Pulmonary artery endothelial cell (primary cell): Measurements from ENCODE around the gene TMEM250. TPM values are rescaled to one million over a fixed set of nuclear protein-coding genes. Genes with fewer than 3 reads are reported as not detected.

ENCODE experiments used
- DNase-seq: peaks from one replicate; pipeline ENCODE4 v3.0.0-alpha.2; 2011; ENCODE audit warnings: low read depth, low spot score
- total RNA-seq: library from RNA; depleted of rRNA; stranded (reverse); fragments of >200 nt; gene quantifications from 2 replicates; pipeline ENCODE4 v1.2.3, GENCODE V29; 2014

TMEM250 gene
- total RNA-seq, 1 donor from 2014 or later = 72.3 TPM

DNA sequence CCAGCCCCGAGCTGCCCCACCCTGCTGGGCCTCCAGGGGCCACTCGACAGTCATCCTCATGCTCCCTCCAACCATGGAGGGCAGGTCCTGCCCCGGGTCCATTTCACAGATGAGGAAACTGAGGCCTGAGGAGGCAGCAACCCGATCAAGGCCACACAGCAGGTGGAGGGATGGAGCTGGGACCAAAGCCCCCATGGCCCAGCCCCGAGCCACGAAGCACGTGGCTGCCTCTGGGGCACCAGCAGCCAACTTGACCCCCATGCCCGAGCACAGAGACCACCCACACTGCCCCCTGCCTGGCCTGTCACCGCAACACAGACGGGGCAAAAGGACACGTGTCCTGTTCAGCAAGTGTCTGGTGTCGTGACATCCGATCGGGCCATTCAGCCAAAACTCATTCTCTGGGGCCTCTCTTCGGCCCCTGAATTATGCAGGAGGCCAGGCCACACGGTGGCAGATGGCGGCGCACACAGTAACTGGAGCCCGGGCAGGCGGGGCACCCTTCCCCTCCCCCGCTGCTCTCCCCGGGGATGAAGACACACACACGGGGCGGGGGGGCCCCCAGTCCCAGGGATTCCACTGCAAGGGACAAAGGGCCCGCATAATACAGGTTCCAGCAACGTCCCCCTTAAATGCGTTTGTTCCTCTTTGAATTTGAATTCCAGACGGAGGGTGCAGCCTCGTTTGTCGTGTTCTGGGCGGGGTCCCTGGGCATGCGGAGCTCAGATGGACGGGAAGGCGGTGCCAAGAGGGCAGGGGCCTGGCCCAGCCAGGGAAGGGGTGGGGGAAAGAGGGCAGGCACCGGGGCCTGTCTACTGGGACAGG lies 29.4 kb upstream of the TMEM250 start:
- no peak for DNase-seq

DNA sequence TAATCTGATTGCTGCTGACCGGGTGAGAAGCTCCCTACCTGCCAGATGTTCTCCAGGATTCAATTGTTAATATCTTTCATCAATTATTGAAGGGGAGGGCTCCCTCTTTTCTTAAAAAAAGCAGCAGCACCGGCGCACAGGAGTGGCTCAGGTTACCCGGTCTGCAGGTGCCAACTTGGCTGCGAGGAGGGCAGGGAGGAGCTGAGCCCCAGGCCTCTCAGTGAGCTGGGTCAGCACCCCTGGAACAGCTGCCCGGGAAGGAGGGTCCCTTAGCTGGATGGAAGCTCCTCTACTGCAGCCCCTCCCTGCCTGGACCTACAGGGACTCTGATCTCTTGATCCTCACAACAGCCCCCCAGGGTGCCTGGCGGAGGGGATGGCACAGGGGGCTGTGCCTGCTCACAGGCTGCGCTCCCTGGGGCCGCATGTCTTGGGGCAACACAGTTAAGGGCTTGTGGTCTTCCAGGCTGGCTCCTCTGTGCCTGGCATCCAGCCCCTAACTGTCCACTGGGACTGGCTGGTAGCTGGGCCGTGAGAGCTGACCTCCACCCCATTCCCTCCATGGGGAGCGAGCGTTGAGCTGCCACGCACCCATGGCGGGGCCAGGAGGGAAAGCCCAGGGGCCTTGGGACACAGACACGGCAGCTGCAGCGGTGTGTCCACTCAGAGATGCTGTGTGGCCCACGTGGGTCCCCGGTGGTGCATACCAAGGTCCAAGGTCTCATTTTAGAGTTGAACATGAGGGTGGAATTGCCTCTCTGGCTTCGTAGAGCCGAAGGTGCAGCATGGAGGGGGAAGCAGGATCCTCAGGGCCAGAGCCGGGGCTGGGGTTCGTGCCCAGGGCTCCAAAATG lies 28.6 kb upstream of the TMEM250 start:
- no peak for DNase-seq

DNA sequence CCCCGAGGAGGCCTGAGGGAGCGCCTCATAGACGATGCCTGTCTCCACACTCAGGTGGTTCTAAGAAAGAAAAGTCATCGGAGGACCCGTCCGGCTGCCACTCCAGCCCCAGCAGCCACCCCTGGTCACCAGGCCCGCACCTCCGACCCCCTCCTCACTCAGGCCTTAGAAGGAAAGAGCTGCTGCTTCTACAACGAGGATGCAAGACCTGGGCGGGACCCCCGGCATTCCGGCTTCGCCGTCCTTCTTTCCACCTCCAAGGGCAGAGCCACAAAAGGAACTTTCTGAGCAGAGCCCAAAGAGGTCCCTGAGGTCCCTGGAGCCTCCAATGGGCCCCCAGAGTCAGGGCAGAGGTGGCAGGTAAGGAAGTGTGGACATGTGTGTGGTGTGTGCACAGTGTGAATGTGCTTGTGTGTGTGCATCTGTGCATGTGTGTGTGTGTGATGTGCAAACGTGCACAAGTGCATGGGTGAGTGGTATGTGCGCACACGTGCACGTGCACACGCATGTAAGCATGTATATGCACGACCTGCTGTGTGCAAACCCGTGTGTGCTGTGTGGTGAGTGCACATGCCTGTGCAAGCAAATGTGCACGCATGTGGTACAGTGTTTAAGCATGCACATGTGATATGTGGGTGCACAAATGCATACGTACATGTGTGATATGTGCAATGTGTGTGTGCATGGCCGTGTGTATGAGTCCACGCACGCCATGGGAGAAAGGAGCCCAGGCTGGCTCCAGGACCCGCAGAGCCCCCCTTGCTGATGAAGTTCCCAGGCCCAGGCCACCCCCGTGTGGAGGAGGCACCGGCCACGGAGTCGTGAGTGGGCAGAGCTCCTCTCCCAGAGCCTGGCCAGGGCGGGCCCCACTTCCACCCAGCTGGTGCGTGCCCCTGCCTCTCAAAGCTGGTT lies 27.7 kb upstream of the TMEM250 start:
- DNase-seq = no peak

DNA sequence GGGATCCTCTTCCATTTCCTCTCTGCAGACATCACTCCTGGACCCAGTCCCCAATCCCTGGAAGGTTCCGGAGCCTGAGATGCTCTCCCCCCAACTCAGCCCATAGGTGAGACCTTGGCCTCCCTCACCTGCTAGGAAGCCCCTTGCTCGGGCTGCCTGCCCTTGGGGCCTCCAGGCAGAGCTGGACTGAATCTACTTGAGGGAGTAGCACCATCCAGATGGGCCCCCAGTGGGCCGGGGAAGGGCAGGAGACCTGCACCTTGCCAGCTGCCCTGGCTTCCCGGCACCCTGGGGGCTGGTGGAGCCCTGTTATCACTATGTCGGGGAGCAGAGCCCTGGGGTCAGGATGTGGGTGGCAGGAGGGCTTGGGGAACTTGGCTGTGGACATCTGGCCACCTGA lies 26.9 kb upstream of the TMEM250 start:
- no peak for DNase-seq

DNA sequence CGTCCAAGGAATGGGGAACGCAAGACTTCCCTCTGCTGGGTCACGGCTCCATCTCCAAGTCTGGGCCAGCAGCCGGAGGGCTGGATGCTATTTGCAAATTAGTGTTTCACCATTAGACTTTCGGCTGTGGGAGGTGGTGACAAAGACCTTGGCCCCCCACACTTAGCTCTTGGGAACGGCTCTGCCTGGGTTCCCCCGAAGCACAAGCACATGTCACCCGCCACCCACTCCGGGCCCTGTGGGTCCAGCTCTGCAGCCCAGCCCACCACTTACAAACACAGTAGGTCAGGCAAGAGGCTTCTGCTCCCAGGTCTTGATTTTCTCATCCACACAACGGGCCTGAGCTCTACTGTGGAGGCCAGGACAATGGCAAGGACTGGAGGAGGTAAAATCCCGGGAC lies 25.8 kb upstream of the TMEM250 start:
- DNase-seq = no peak

DNA sequence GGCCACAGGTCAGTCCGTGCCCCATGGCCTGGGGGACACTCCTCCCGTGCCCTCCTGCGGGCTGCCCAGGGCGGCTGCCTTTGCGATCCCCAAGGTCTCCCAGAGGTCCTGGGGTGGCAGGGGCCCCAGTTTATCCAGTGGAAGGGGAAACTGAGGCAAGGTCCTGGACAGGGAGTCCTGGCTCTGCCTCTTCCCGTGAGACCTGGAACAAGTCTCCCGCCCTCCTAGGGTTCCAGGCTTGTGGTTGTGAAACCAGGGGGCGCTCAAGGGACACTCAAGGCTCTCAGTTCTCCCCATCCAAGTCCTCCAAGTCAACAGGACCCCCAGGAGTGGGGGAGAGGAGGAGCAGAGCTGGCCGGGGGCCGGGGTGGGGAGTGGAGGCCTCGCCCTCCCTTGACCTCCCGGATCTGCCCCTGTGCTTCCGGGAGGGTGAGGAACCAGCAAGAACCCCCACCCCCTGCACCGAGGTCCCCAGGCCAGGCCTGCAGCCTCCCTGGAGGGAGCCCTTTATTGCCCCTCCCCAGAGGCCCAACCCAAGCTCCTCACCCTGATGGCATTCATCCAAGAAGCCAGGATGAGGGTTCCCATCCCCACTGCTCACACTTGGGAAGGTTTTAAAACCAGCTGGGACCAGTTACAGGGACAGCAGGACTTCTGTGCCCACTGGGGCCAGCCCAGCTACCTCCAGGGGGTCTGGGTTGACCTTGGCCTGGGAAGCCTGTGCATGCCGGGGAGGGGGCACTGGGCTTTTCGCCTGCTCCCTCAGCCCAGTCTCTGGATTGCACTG lies 24.7 kb upstream of the TMEM250 start:
- no peak for DNase-seq

DNA sequence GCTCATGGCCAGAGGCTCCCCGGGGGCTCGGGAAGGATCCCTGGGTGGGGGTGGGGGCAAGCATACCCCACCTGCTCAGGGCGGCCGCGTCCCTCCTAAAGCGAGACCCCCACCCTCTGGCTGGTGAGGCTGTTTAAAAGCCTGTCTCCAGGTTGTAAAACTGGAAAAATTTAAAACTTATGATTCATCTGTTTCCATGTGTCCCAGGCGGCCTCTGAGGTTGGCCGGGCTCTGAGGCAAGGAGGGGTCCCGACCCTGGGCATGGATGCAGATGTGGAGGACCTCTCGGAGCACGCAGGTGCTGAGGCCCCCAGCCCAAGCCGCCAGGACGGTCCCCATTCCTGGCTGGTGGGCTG lies 24.2 kb upstream of the TMEM250 start:
- DNase-seq = no peak

DNA sequence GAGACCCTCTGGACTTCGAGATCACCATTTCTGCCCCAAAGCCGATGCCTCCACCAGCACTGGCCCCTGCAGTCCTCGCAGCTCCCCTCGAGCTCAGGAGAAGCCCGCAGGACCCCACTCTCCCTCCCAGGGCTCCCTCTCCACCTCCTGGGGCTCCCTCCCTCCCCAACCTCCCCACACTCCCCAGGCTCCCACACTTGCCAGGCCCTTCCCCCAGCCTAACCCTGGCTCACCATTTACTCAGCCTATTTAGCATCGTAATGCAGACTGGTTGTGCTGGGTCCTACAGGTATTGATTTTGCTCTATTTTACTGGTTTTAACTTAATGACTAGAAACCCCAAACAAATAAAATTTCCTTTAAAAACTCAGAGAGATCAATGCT lies 23.7 kb upstream of the TMEM250 start:
- DNase-seq = no peak

DNA sequence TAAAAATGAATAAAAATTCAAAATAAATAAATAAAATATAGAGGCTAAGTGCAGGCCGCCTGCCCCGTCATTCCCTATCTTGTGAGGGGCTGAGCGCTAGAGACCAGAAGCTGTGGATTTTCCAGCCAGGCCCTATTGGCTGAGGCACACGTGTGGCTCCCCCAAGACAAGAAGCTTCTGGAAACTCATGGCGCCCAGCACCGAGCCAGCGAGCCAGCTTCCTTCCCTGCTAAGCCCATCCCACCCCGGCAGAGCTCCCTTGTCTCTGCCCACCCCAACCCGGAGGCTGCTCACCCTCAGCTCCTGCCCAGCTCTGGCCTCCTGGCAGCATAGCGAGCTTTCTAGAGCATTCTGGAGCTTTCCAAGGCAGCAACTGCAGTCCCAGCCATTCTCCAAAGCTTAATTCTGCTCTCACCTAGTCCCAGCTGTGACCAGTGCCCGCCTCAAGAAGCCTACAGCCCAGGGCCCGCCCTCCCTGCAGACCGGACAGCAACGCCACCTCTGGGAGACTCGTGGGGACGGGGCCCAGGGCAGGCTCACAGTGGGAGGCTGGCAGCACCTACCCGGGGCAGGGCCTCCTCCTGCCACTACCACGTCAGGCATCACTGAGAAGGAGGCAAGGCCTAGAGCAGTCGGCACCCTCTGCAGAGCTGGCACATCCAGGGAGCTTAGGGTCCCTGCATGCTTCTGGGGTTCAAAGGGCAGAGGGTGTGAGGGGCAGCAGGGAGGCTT lies 23.2 kb upstream of the TMEM250 start:
- no peak for DNase-seq

DNA sequence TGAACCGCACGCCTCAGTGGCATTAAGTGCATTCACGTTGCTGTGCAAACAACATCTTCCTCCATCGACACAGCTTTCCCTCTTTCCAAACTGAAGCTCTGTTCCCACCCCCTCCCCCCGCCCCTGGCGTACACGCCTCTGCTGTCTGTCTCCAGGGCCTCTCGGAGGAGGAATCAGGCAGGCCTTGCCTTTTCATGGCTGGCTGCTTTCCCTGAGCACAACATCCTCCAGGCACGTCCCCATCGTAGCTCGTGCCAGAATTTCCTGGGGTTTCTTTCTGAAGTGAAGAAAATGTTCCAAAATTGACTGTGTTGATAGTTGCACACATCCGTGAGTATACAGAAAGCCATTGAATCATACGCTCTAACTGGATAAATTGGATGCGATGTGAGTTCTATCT lies 22.3 kb upstream of the TMEM250 start:
- no peak for DNase-seq

DNA sequence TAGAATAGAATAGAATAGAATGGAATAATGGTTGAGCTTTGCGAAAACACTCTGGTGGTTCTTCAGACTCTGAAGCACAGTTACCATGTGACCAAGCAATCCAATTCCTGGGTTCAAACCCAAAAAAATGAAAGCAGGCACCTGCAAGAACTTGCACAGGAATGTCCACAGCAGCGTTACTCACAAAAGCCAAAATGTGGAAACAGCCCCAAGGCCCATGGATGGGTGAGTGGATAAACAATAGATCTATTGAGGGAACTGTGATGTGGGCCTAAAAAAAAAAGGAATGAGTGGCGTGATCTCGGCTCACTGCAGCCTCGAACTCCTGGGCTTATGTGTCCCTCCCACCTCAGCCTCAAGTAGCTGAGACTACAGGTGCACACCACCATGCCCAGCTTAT lies 21.4 kb upstream of the TMEM250 start:
- no peak for DNase-seq

DNA sequence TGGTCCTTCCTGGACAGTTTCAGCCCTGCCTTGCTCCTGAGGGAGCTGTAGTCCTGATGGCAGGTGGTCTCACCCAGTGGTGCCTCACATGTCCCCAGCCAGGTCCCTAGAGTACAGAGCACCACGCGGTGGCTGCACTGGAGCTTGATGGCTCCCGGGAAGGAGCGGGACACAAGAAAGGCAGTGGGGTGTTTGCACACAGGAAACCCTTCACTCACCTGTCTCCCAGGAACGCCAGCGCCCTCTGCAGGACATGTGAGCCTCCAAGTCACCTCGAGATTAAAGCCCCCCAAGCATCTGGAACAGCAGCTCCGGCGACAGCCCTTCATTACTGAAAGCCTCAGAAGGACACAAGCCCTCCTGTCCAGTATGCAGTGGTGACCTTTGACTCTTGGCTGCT lies 19.9 kb upstream of the TMEM250 start:
- DNase-seq = no peak

DNA sequence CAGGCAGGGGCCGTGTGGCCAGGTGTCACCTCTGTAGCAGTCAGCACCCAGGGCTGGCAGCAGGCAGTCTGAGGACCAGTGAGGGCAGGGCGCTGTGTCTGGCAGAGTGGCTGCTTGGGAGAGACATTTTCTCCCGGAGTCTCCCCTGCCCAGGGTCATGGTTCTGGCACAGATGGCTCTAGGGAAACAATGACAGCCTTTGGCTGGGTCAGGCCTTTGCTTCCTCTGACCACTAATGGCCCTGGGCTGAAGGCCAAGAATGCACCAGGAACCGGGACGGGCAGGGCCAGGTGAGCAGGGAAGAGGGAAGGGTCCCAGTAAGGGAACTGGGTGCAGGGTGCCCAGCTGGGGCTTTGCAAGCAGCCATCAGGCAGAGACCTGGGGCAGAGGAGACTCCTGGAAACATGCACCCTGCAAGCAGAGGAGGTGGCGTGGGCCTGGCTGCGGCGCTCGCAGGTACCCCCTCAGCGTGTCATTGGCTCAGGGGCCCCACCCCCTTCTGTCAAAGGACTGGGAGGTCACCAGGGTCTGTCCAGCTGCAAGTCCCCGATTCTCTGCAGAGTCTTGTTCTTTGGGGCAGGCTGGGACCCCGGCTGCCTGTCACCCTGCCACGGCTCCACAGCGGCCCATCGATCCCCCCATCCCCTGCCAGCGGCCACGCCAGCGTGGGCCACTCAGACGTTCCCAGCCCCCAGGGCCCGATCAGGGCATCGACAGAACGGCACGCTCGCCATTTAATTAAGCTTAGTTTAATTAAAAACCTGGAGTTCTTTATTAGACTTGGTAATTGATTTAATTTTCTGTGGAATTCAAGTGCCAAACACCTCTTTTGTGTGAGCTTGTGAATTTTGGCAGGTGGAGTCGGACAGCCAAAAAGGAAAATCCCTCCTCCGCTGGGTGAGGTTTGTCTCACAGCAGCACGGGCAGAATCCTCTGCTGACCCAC lies 18.9 kb upstream of the TMEM250 start:
- DNase-seq = no peak

DNA sequence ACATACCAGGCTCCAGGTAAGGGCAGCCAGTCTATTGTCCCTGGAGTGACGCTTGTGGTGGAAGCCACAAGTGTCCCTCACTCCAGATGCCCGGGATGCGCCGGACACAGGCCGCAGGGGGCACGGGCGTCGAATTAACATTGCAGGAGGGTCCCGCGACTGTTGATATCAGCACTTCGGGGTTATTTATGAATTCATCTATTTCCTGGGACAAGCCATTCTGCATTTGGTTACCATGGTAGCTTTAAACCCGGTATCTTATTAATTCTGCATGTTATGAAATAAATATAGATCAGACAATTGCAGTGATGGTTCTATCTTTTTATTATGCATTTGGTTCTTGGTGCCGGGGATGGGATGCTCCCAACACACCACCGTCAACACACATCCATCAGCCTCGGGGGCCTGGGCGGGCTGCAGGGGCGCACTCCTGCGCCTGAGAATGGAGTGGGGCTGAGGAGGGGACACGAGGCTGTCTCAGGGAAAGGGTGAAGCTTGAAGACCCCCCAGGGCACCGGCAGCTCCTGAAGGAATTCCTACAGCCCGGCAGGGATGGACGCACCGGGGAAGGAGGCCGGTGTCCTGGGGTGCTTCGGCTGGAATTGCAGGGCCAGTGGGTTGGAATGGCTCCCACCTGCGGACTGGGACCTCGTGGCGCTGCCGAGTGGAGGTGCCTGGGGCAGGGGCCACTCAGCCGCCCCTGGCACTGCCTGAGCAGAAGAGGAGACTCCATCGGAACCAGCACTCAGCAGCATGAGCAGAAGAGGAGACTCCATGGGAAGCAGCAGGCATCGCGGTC lies 17.7 kb upstream of the TMEM250 start:
- DNase-seq = no peak

DNA sequence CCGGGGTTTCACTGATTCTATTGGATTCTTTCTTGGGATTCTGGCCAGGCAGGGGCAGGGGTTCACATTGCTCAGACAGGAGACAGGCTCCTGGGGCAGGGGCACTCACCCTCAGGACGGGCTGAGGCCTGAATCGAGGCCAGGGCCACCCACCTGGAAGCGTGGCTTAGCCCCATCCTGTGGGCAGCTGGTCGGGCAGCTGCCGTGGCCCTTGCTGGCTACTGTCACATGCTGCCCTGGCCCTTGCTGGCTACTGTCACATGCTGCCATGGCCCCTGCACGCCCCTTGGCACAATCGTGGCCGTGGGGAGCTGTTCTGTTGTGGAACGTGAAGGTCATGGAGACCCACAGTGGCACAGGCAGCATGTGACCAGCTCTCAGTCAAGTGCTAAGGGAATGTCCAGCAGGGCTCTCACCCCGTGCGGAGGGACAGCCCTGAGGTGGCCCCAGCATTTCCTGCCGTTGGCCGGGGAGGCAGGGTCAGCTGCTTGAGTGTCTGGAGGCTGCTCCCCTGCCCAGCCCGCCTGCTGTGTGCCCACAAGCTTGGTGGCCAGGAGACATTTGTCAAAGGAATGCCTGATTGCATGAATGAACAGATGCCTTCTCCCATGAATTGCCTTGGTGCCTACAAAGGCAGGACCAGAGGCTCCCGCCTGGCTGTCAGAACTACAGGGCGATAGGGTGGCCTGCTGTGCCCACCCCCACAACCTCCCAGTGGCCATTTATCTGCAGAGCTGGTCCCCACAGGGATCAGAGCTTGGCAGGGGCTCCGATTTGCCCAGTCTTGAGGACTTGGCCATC lies 16.9 kb upstream of the TMEM250 start:
- DNase-seq = no peak

DNA sequence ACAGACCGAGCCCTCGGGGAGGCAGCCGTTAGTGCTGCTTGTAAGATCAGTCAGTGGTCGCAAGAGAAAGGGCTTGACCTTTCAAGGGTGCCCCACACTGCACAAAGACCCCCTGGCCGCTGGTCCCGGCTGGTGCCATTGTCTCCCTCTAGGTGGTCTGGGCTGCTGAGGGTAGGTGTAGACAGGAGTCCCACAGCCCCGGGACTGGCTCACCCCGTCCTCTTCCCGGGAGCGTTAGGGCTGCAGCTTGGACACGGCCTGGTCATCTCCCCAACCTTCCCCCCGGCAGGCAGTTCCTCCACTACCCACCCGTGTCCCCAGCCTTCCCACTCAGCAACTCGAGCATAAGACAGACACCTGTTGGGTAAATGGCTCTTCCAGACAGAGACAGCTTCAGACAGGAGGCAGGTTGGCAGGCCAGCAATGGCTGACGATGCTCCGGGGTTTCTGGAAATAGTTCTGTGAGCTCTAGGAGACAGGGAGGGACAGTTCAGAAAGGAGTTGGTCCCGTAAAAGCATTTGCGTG lies 15.3 kb upstream of the TMEM250 start:
- DNase-seq = no peak
